ENCODE data around the gene ARID4B.

- TF ChIP-seq CTCF (IDR thresholded peaks at IDR 0.05) (no peak), POLR2AphosphoS5 (IDR thresholded peaks at IDR 0.05) (no peak), EP300 (IDR thresholded peaks at IDR 0.05) (no peak), POLR2A (IDR thresholded peaks at IDR 0.05) (no peak)
Measured at GRCh38 chr1:235138821-235139220, 189.2 kb downstream of the ARID4B start.

Measured in gastroesophageal sphincter (tissue), 3 donors.